Panc1 (cell line): Measurements from ENCODE around the gene PCSK5.

ENCODE experiments used
- CTCF ChIP-seq: fragments of 450-650 bp; IDR thresholded peaks from 2 replicates; pipeline ENCODE4 v1.5.1; 2017; ENCODE audit warnings: mild to moderate bottlenecking
- POLR2AphosphoS5 ChIP-seq: IDR thresholded peaks from 2 replicates; pipeline ENCODE4 v1.6.1; 2012; ENCODE audit warnings: mild to moderate bottlenecking, low read depth, low read length, moderate library complexity
- REST ChIP-seq, 2 experiments: IDR thresholded peaks; 2 replicates each; pipeline ENCODE4 v1.6.1; 2011 to 2012; ENCODE audit warnings: low read depth in 2 of 2, control low read depth in 1 of 2, low read length in 1 of 2, mild to moderate bottlenecking in 1 of 2, moderate library complexity in 1 of 2; ENCODE audit not compliant: insufficient read depth in 1 of 2

- no peak for TF ChIP-seq CTCF
- no peak for TF ChIP-seq POLR2AphosphoS5
- TF ChIP-seq REST (IDR thresholded peaks at IDR 0.05; ENCODE audit: insufficient read depth in 1 of 2, low read depth in 2 of 2, low read length in 1 of 2): no peak
Measured at GRCh38 chr9:76213751-76214150, 323.3 kb downstream of the PCSK5 start.
